ENCODE data around the gene DNAJB9.
A peak's percentile ranks its signal among the peaks of the same experiment; 100 is the strongest.

Gene DNAJB9

GRCh38 chr7:108569381-108570145, at the start of gene DNAJB9, which contains the start of gene THAP5:
DNAJB9 (plus strand) TSS chr7:108569874; CDS start chr7:108571727, 1,853 bp downstream.
THAP5 (minus strand) TSS chr7:108569706; CDS start chr7:108569569, 137 bp downstream.
- Histone ChIP-seq H3K27ac (ENCODE audit: poor library complexity, severe bottlenecking) (peak within 1 kb of the TSS; percentile 71), H3K27me3 (ENCODE audit: insufficient read depth, poor library complexity, severe bottlenecking) (no peaks in the 10 kb centered on the region), H3K4me3 (ENCODE audit: severe bottlenecking) (peak within 1 kb of the TSS; percentile 75), H3K9me3 (ENCODE audit: severe bottlenecking) (no peaks in the 10 kb centered on the region), H3K4me1 (ENCODE audit: insufficient read depth, poor library complexity, severe bottlenecking) (peaks cover 20% of the 10 kb centered on the region), H3K36me3 (ENCODE audit: low read depth) (peaks cover 61% of the 10 kb centered on the region)
- ATAC-seq (ENCODE audit: low read depth) (peak; percentile 91), DNase-seq (ENCODE audit: low spot score) (peak; percentile 98)
- no peak for TF ChIP-seq CTCF (IDR thresholded peaks at IDR 0.05; ENCODE audit: poor library complexity, severe bottlenecking)

- H3K27me3 ChIP-seq (ENCODE audit: insufficient read depth, poor library complexity, severe bottlenecking): no peaks in the 10 kb centered on the region
- no peak for TF ChIP-seq CTCF (IDR thresholded peaks at IDR 0.05; ENCODE audit: poor library complexity, severe bottlenecking)
- H3K27ac ChIP-seq (ENCODE audit: poor library complexity, severe bottlenecking): no peak overlapping the region
- no peak overlapping the region for H3K4me3 ChIP-seq (ENCODE audit: severe bottlenecking)
- DNase-seq (ENCODE audit: low spot score): no peak
- H3K36me3 ChIP-seq (ENCODE audit: low read depth): 0 out of 2 replicates have a peak, but pooled peaks cover 2% of the 10 kb centered on the region
- no peaks in the 10 kb centered on the region for H3K9me3 ChIP-seq (ENCODE audit: severe bottlenecking)
- H3K4me1 ChIP-seq (ENCODE audit: insufficient read depth, poor library complexity, severe bottlenecking): peaks cover 14% of the 10 kb centered on the region
- ATAC-seq (ENCODE audit: low read depth): no peak
These were observed 46.9 kb upstream of the DNAJB9 start for GRCh38 chr7:108522780-108523179.

GRCh38 chr7:108525327-108525984, 44.2 kb upstream of the DNAJB9 start:
- Histone ChIP-seq H3K4me1 (ENCODE audit: insufficient read depth, poor library complexity, severe bottlenecking) (peaks cover 24% of the 10 kb centered on the region), H3K27ac (ENCODE audit: poor library complexity, severe bottlenecking) (peak overlapping the region; percentile 75), H3K9me3 (ENCODE audit: severe bottlenecking) (no peaks in the 10 kb centered on the region), H3K4me3 (ENCODE audit: severe bottlenecking) (peak overlapping the region; percentile 63), H3K27me3 (ENCODE audit: insufficient read depth, poor library complexity, severe bottlenecking) (no peaks in the 10 kb centered on the region), H3K36me3 (ENCODE audit: low read depth) (0 out of 2 replicates have a peak, but pooled peaks cover 1% of the 10 kb centered on the region)
- DNase-seq (ENCODE audit: low spot score): peak; percentile 85
- no peak for TF ChIP-seq CTCF (IDR thresholded peaks at IDR 0.05; ENCODE audit: poor library complexity, severe bottlenecking)
- peak; percentile 69 for ATAC-seq (ENCODE audit: low read depth)

- no peaks in the 10 kb centered on the region for H3K36me3 ChIP-seq (ENCODE audit: low read depth)
- ATAC-seq (ENCODE audit: low read depth): peak; percentile 82
- TF ChIP-seq CTCF (IDR thresholded peaks at IDR 0.05; ENCODE audit: poor library complexity, severe bottlenecking): no peak
- peak within 1 kb of the TSS; percentile 75 for H3K27ac ChIP-seq (ENCODE audit: poor library complexity, severe bottlenecking)
- no peaks in the 10 kb centered on the region for H3K27me3 ChIP-seq (ENCODE audit: insufficient read depth, poor library complexity, severe bottlenecking)
- peak within 1 kb of the TSS; percentile 63 for H3K4me3 ChIP-seq (ENCODE audit: severe bottlenecking)
- H3K4me1 ChIP-seq (ENCODE audit: insufficient read depth, poor library complexity, severe bottlenecking): peaks cover 24% of the 10 kb centered on the region
- H3K9me3 ChIP-seq (ENCODE audit: severe bottlenecking): no peaks in the 10 kb centered on the region
- DNase-seq (ENCODE audit: low spot score): peak; percentile 99
These were observed 43.5 kb upstream of the DNAJB9 start, which contains the start of gene PNPLA8 for GRCh38 chr7:108525985-108526767. PNPLA8 (minus strand) TSS chr7:108526135; CDS start chr7:108515491, 10,644 bp downstream.

Measured in RWPE2 (cell line).